HG03520 (cell line): ENCODE measurements around the gene SORBS1.
"Not testable (repeated sequence)": the region's sequence is repeated elsewhere in the genome, so short reads cannot be mapped to it uniquely, and the experiment has no call there.

ENCODE experiments used
- ATAC-seq: cut with Tn5 transposase; IDR thresholded peaks from one replicate; pipeline ENCODE4 v1.9.1; 2021; ENCODE audit warnings: mild to moderate bottlenecking, moderate library complexity; ENCODE audit not compliant: unreplicated experiment

SORBS1 gene

DNA sequence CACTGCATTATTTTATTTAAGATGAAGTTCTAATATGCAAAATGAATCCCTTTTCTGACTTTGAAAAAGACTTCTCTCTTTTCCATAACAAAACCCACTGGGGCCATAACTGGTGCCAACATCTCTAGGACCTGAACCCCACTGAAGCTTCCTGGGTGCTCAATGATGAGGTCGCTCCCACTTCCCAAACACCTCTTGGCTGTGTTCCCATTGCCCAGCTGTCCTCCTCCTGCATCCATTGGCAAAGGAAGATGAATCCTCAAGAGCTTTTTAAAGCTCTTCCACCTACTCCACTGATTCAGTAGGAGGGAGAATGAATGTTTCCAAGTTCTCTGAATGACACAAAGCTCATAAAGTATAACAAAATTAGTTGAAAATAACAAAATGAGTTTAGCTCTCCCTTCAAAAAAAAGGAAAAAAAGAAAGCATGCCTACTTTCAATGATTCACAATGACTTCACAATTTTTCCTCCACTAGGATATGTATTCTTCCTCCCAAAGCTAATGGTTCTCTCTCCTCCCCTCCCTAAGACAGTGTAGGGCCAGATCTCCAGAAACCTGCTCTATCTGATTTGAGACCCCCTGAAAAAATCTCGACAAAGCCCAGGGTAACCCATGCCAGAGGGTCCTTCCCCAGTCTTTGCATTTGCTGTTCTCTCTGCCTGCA, 64.8 kb downstream of the SORBS1 start:
- no peak for ATAC-seq

DNA sequence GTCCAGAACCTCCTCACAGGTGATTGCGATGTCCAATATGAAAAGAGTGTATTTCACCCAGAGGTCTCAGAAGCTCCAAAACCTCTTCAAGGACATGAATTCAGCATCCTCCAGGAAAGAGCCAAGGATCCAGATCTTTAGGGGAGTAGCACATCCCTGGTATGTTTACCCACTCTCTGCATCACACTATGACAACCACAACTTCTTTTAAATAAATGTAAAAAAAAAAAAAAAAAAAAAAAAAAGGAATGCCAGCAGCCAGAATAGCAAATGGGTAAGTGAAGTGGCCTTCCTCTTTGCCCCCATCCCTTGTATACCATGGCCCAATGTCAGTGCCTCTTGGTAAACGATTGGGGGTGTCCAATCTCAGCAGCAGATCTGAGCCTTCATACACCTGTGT, 67.3 kb downstream of the SORBS1 start:
- ATAC-seq: no peak

GRCh38 chr10:95487994-95488393, 73.2 kb downstream of the SORBS1 start:
- no peak for ATAC-seq

DNA sequence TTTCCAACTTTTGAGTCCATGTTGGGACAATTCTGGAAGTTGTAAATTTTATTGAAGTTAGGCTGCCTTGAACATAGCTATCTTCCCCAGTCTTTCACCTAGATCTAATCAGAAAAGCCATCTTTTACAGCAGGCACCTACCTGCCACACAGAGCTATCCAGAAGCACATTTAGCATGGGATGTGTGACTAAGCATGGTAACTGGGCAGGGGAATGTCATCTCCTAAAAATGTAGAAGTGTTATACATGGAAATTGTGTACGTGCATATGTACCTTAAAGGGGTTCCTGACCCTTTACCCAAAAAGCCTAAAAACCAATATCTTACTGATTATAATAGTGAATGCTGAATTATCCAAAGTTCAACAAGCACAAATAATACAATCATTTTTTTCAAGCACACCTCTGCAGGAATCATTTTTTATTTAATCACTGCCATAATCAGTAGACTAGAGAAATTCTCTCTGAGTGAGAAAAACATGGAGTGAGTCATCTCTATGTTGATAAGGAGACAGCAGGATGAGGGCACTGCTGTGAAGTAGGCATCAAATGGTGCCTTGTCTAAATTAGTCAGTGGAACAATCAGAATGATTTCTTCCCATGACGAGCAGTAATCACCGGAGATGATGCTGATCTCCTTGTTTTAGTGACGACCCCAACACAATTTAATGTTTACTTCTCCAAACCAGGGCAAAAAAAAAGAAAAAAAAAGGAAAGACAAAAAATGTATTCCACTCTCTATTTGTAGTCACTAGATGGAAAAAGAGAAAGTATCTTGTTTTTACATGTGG, 75.9 kb downstream of the SORBS1 start:
- no peak for ATAC-seq

DNA sequence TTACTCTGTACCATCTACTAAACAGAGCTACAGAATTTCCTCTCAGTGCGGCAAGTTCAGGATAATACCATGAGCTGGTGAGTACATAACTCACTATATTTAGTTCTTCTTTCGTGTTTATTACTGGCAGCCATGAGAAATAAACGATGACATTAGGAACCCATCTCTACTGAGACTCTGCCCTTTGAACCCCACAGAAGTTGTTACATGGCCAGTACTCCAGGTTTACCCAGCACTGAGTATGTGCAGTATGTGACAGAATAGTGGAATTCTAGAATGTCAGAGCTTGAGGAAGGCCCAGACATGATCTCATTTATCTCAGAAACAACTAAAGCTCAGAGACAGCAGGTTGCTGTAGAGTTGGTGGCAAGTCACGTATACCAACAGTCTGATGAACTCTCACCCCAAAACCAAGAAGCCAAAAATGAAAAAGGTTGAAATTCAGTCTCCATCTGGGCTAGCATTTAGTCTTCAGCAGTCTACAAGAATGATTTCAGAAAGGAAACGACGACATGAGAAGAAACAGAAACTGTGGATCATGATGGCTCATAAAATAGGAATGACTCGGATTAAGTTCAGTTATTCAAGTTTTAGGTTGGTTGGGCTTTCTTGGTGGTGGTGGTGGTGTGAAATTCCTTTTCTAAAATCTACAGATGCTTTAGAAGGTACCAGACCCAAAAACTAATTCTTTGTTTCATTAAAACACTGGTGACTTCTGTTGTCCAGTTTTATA, 78.5 kb downstream of the SORBS1 start:
- ATAC-seq: no peak

DNA sequence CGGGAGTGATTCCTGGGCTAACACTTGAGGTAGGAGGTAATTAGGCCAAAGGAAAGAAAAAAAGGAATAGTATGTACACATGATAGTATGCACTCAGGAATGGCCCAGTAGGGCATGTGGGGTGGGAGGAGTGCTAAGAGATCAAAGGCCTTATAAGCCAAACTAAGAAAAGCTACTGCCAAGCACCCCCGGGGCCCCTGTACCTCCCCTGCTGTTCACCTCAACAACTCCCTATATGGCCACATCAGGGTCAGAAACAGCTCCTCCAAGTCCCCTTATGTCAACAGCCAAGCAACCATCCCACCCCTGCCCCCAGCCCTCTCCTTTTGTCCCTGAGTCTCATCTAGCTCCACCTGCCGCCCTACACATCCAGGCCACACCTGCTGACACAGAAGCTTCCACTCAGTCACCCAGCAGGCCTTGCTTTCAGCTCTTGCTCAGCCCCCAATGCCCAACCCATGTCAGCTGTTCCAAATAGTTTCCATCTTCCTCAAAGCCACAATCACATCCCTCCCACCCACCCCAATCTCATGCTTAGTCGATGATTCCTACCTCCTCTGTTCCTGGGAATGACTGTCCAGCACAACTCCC, 80.2 kb downstream of the SORBS1 start:
- ATAC-seq: no peak

- no peak for ATAC-seq
Measured at GRCh38 chr10:95480102-95480900, 80.9 kb downstream of the SORBS1 start.

DNA sequence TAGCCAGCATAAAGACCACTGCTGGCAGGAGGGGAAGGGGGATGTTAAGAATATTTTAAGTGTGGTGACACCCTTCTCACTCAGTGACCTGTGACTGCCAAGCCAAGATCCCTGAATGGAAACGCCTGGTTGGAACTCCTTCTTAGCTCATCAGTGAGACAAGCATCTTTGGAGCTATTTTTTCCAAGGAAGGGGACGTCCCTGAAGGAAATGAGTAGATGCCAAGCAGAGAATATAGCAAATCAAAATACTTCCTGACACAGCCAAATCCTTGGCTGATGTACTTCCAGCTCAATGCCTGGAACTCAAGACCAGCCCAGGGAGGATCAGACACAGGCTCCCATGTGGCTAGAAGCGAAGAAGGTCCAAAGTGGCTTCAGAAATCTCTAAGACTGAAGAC, 82.2 kb downstream of the SORBS1 start:
- ATAC-seq: no peak

- no peak for ATAC-seq
Measured at GRCh38 chr10:95478185-95478584, 83.0 kb downstream of the SORBS1 start.

DNA sequence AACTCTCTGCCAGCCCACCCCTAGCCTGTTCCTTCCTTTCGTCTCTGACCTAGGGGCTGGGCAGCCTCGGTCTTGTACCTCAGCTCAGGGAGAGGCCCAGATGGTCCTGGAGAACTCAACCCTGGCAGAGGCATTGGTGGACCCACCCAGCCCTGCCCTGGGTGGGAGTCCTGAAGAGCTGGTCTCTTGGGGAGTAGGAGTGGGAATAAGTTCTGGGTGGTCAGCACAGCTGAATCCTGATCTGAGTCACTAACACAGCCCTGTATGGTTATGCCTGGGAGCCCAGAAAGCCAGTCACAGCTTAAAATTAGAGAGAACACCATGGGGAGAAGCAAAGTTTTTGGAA, 84.0 kb downstream of the SORBS1 start:
- no peak for ATAC-seq

DNA sequence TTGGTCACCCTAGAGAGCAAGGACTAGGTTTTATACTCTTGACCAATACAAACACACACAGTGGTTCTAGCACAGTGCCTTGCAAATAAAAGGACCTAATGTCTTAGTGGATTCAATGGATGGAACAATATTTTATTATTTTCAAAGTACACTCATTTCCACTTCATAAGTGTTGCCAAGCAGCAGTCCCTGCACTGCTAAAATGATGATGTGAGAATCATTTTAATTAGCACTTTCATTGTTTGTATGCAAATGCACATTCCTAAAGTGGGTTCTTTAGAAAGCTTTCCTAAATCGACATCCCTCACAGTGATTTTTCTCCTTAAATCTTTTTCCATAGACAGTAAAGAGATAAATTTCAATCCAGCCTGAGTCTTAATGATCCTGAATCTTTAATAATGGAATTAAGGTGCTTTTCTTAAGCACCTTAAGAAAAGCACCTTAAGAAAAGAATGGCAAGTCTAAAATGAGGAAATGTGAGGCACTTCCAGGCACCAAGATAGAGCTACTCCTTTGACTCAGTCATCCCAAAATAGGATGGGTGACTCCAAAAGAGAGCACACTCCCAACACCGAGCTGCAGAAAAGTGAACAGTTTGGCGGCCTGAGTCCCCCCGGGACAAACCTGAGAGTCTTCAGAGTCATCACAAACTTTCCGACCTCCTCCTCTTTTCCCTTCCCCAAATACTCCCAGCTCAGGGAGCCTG, 84.5 kb downstream of the SORBS1 start:
- ATAC-seq: no peak

DNA sequence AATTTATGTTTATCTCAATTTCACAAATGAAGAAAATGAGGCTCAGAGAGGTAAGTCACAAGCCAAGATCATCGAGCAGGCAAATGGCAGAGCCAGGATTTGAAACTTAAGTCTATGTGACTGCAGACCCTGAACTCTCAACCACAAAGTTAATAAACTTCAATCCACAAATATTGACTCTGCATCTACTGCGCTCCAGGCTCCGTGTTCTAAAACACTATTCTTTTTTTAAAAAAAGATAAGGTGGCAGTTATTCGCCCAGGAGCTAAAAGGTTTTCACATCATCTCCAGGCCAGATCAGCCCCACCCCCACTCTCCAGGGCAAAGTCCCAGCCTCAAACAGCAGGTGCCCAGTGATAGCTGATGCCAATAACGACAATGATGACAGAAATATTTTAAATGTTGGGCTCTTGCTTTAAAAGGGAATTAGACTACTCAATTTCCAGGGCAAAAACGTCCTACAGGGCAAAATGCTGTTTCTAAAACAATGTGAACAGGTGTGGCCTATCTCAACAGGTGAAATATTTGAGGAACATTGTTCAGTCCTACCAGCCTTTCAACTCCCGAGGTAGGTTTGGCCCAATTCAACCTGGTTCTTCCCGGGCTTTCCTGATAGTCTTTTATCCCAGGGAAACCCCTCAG, 85.2 kb downstream of the SORBS1 start:
- no peak for ATAC-seq

- ATAC-seq: no peak
Measured at GRCh38 chr10:95475003-95475383, 86.2 kb downstream of the SORBS1 start.

- no peak for ATAC-seq
Measured at GRCh38 chr10:95474228-95475002, 86.8 kb downstream of the SORBS1 start.

DNA sequence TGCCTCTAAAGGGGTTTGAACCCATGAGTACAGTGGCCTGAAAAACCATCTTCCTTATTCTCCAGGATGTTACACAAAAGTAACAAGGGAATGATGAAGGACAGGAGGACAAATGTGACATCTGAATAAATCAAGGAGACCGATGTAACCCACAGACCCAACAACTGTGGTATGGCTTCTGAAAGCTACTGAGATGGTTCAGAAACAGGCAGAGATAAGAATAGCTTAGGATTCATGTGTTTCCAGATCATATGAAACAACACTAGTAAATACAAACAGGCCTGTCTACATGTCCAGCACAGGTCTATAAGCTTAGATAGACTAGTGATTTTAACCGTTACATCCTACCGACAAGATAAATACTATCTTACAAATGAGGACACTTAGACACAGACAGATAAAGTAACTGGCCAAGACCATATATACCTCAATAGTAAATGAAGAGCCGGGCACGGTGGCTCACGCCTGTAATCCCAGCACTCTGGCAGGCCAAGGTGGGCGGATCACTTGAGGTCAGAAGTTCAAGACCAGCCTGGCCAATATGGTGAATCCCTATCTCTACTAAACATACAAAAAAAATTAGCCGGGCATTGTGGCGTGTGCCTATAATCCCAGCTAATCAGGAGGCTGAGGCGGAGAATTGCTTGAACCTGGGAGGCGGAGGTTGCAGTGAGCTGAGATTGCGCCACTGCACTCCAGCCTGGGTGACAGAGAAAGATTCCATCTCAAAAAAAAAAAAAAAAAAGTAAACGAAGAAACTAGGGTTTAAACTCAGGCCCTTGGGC, 88.7 kb downstream of the SORBS1 start:
- ATAC-seq: no peak

- ATAC-seq: no peak
Measured at GRCh38 chr10:95469676-95470075, 91.5 kb downstream of the SORBS1 start.

DNA sequence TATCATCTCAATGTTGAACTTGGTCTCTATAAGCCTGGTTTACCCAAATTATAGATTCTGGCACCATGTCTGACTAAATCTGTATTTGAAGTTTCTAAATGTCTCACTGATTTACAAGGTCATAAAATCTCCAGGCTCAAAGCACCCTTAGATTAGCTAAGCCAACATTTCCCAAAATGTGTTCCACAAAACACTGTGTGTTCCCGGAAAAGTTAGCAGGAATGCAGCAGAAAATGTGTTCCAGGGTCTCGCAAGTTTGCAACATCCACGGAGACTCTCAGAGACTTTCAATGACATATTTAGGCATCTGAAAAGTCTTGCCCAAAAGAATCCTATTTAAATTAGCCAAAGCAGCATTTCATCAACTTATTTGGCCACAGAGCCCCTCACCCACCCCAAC, 91.9 kb downstream of the SORBS1 start:
- ATAC-seq: no peak

DNA sequence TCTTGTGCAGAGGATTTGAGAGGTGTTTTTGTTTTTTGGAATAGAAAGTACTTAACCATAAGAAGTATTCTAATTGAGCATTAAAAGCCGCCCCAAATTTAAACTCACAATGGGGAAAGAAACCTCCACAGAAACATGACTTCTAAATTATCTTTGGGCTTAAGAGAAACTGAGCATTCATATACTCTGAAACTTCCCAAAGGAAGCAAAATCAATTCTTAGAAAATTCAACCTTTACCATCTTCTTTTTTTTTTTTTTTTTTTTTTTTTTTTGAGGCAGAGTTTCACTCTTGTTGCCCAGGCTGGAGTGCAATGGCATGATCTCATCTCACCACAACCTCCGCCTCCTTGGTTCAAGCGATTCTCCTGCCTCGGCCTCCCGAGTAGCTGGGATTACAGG, 93.5 kb downstream of the SORBS1 start:
- not testable (repeated sequence) for ATAC-seq
